Measurements from ENCODE around the gene ECE2. TPM values are rescaled to one million over a fixed set of nuclear protein-coding genes. Genes with fewer than 3 reads are reported as not detected.

Gene ECE2
- polyA plus RNA-seq, 1 donor from 2014 or later, result 0.22 TPM

DNA sequence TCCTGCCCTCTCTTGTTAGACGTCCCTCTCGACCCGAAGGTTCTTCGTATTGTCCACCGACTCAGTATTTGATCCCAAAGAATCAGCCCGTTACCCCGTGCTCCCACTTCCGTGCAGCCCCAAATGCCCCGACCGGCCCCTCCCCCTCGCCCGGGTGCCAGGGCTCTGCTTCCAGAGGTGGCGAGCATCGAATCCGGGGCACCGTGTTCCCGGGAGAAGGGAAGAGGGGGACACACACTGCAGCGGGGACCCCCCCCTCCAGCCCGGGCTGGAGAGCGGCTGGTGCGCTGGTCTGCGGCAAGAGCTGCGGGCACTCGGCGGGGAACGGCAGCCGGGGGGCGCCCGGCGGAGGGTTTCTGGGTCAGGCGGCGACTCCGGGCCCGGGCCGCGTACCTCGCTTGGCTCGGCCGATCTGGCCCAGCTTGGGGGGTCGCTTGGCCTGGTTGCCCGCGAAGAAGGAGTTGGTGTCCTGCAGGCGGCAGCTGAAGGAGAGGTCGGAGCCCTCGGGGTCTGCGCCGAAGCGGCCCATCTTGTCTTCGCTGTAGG lies 15.0 kb upstream of the ECE2 start:
- Histone ChIP-seq H3K4me2 (ENCODE audit: low read length) (peak overlapping the region; percentile 53), H3K9ac (ENCODE audit: low read length) (peak overlapping the region; percentile 85), H2AFZ (ENCODE audit: low read depth, low read length) (peak overlapping the region; percentile 24), H3K9me3 (ENCODE audit: low read length) (no peaks in the 10 kb centered on the region), H4K20me1 (ENCODE audit: insufficient read depth) (no peaks in the 10 kb centered on the region), H3F3A (ENCODE audit: insufficient read depth, low read length, poor library complexity, severe bottlenecking) (no peaks in the 10 kb centered on the region), H3K27ac (ENCODE audit: low read length) (peak overlapping the region; percentile 52), H3K36me3 (ENCODE audit: insufficient read depth, low read length) (no peaks in the 10 kb centered on the region), H3K9me2 (ENCODE audit: insufficient read depth, low read length) (no peaks in the 10 kb centered on the region), H3K79me2 (replicated peaks; ENCODE audit: insufficient read depth, low read length) (no peaks in the 10 kb centered on the region), H3K4me3 (ENCODE audit: low read length) (peak overlapping the region; percentile 75), H3K27me3 (ENCODE audit: insufficient read depth, low read depth, low read length) (peaks cover 47% of the 10 kb centered on the region)
- TF ChIP-seq, protein P1, sequence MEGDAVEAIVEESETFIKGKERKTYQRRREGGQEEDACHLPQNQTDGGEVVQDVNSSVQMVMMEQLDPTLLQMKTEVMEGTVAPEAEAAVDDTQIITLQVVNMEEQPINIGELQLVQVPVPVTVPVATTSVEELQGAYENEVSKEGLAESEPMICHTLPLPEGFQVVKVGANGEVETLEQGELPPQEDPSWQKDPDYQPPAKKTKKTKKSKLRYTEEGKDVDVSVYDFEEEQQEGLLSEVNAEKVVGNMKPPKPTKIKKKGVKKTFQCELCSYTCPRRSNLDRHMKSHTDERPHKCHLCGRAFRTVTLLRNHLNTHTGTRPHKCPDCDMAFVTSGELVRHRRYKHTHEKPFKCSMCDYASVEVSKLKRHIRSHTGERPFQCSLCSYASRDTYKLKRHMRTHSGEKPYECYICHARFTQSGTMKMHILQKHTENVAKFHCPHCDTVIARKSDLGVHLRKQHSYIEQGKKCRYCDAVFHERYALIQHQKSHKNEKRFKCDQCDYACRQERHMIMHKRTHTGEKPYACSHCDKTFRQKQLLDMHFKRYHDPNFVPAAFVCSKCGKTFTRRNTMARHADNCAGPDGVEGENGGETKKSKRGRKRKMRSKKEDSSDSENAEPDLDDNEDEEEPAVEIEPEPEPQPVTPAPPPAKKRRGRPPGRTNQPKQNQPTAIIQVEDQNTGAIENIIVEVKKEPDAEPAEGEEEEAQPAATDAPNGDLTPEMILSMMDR (IDR thresholded peaks at IDR 0.05; ENCODE audit: poor library complexity, severe bottlenecking), result peak; percentile 27
- no peak for TF ChIP-seq TAF1 (IDR thresholded peaks at IDR 0.05; ENCODE audit: low read depth)

- peak within 1 kb of the TSS; percentile 82 for H3K27ac ChIP-seq (ENCODE audit: low read length)
- peak within 1 kb of the TSS; percentile 85 for H3K9ac ChIP-seq (ENCODE audit: low read length)
- H2AFZ ChIP-seq (ENCODE audit: low read depth, low read length), result peak within 1 kb of the TSS; percentile 60
Observed at GRCh38 chr3:184261270-184261853, 14.5 kb upstream of the ECE2 start, which contains the start of gene CAMK2N2. Gene CAMK2N2, minus strand, starts transcription at chr3:184261553. Its CDS starts 268 bp downstream, at chr3:184261285.

More at GRCh38 chr3:184261270-184261853, 14.5 kb upstream of the ECE2 start, which contains the start of gene CAMK2N2:
- Histone ChIP-seq H3F3A (ENCODE audit: insufficient read depth, low read length, poor library complexity, severe bottlenecking) (no peaks in the 10 kb centered on the region), H3K79me2 (replicated peaks; ENCODE audit: insufficient read depth, low read length) (no peaks in the 10 kb centered on the region), H3K36me3 (ENCODE audit: insufficient read depth, low read length) (no peaks in the 10 kb centered on the region), H3K9me2 (ENCODE audit: insufficient read depth, low read length) (no peaks in the 10 kb centered on the region), H3K9me3 (ENCODE audit: low read length) (no peaks in the 10 kb centered on the region), H4K20me1 (ENCODE audit: insufficient read depth) (no peaks in the 10 kb centered on the region), H3K4me3 (ENCODE audit: low read length) (peak within 1 kb of the TSS; percentile 75), H3K27me3 (ENCODE audit: insufficient read depth, low read depth, low read length) (peaks cover 47% of the 10 kb centered on the region), H3K4me2 (ENCODE audit: low read length) (peak within 1 kb of the TSS; percentile 73)
- TF ChIP-seq MXI1 (conservative IDR thresholded peaks at IDR 0.05; ENCODE audit: poor library complexity, severe bottlenecking) (peak; percentile 9), REST (IDR thresholded peaks at IDR 0.05; ENCODE audit: borderline replicate concordance) (no peak)
